ACC112 (cell line): ENCODE results near the gene TCFL5.
A peak's percentile ranks its signal among the peaks of the same experiment; 100 is the strongest.

Experiments used
- H2AFZ ChIP-seq: fragments of 200-600 bp; sonication (generic); one replicate; pipeline ENCODE4 v1.6.0; 2017; ENCODE audit warnings: antibody characterized with exemption, low read length; ENCODE audit not compliant: unreplicated experiment
- H3K27ac ChIP-seq: fragments of 200-600 bp; sonication (generic); 2 replicates; pipeline ENCODE4 v1.5.1; 2014; ENCODE audit warnings: low read depth, mild to moderate bottlenecking, antibody characterized with exemption, low read length, moderate library complexity
- H3K27me3 ChIP-seq: fragments of 200-600 bp; sonication (generic); 2 replicates; pipeline ENCODE4 v1.6.1; 2014; ENCODE audit warnings: mild to moderate bottlenecking, antibody characterized with exemption, low read length, moderate library complexity, mixed read lengths; ENCODE audit not compliant: insufficient read depth
- H3K36me3 ChIP-seq: fragments of 200-600 bp; sonication (generic); 2 replicates; pipeline ENCODE4 v1.6.1; 2016; ENCODE audit warnings: mild to moderate bottlenecking, antibody characterized with exemption, low read length, moderate library complexity, mixed read lengths; ENCODE audit not compliant: insufficient read depth
- H3K4me1 ChIP-seq: fragments of 200-600 bp; sonication (generic); one replicate; pipeline ENCODE4 v1.6.1; 2016; ENCODE audit warnings: low read length, mixed read lengths; ENCODE audit not compliant: insufficient read depth, unreplicated experiment, control insufficient read depth
- H3K4me3 ChIP-seq: fragments of 200-600 bp; sonication (generic); 2 replicates; pipeline ENCODE4 v1.5.1; 2014; ENCODE audit warnings: mild to moderate bottlenecking, low read depth, low read length
- H3K79me2 ChIP-seq: fragments of 200-600 bp; sonication (generic); one replicate; pipeline ENCODE4 v1.6.0; 2016; ENCODE audit warnings: low read length; ENCODE audit not compliant: control insufficient read depth, unreplicated experiment, insufficient read depth

The TCFL5 gene

GRCh38 chr20:62797671-62798532, 63.7 kb downstream of the TCFL5 start:
- Histone ChIP-seq H3K4me3 (peak overlapping the region; percentile 82), H3K27ac (no peak overlapping the region), H3K4me1 (peaks cover 2% of the 10 kb centered on the region), H3K27me3 (no peaks in the 10 kb centered on the region), H2AFZ (no peak overlapping the region), H3K79me2 (peaks cover 4% of the 10 kb centered on the region), H3K36me3 (0 out of 2 replicates have a peak, but pooled peaks cover 11% of the 10 kb centered on the region)

- Histone ChIP-seq H3K27me3 (no peaks in the 10 kb centered on the region), H3K79me2 (peaks cover 4% of the 10 kb centered on the region), H3K27ac (no peak overlapping the region), H2AFZ (no peak overlapping the region), H3K4me3 (peak overlapping the region; percentile 82), H3K4me1 (peaks cover 2% of the 10 kb centered on the region), H3K36me3 (0 out of 2 replicates have a peak, but pooled peaks cover 11% of the 10 kb centered on the region)
Measured at GRCh38 chr20:62796699-62797491, 64.7 kb downstream of the TCFL5 start.

- H3K4me1 ChIP-seq, result peaks cover 5% of the 10 kb centered on the region
- H3K27ac ChIP-seq, result peak overlapping the region; percentile 57
- no peaks in the 10 kb centered on the region for H3K27me3 ChIP-seq
- 0 out of 2 replicates have a peak, but pooled peaks cover 11% of the 10 kb centered on the region for H3K36me3 ChIP-seq
- H2AFZ ChIP-seq, result peak overlapping the region; percentile 75
- peak overlapping the region; percentile 82 for H3K4me3 ChIP-seq
- peaks cover 4% of the 10 kb centered on the region for H3K79me2 ChIP-seq
Measured at GRCh38 chr20:62795023-62795761, 66.4 kb downstream of the TCFL5 start.

GRCh38 chr20:62794007-62794724, 67.5 kb downstream of the TCFL5 start:
- H3K4me1 ChIP-seq, result peaks cover 5% of the 10 kb centered on the region
- H3K36me3 ChIP-seq, result 0 out of 2 replicates have a peak, but pooled peaks cover 8% of the 10 kb centered on the region
- peak overlapping the region; percentile 57; the same call in 1 of the 2 replicates for H3K27ac ChIP-seq
- peak overlapping the region; percentile 78 for H2AFZ ChIP-seq
- no peaks in the 10 kb centered on the region for H3K27me3 ChIP-seq
- peak overlapping the region; percentile 82 for H3K4me3 ChIP-seq
- H3K79me2 ChIP-seq, result peaks cover 4% of the 10 kb centered on the region

- no peak overlapping the region for H3K27ac ChIP-seq
- 0 out of 2 replicates have a peak, but pooled peaks cover 3% of the 10 kb centered on the region for H3K36me3 ChIP-seq
- peaks cover 4% of the 10 kb centered on the region for H3K79me2 ChIP-seq
- peaks cover 5% of the 10 kb centered on the region for H3K4me1 ChIP-seq
- H3K4me3 ChIP-seq, result peak overlapping the region; percentile 61
- peak overlapping the region; percentile 64 for H2AFZ ChIP-seq
- no peaks in the 10 kb centered on the region for H3K27me3 ChIP-seq
Measured at GRCh38 chr20:62793757-62794006, 67.9 kb downstream of the TCFL5 start.

GRCh38 chr20:62792940-62793756, 68.5 kb downstream of the TCFL5 start:
- no peak overlapping the region for H2AFZ ChIP-seq

GRCh38 chr20:62792182-62792939, 69.3 kb downstream of the TCFL5 start:
- Histone ChIP-seq H2AFZ (no peak overlapping the region), H3K79me2 (peaks cover 4% of the 10 kb centered on the region), H3K36me3 (no peaks in the 10 kb centered on the region), H3K27ac (no peak overlapping the region), H3K27me3 (no peaks in the 10 kb centered on the region), H3K4me1 (peaks cover 3% of the 10 kb centered on the region), H3K4me3 (no peak overlapping the region)

More at GRCh38 chr20:62792940-62793756, 68.5 kb downstream of the TCFL5 start:
- Histone ChIP-seq H3K4me1 (peaks cover 5% of the 10 kb centered on the region), H3K79me2 (peaks cover 4% of the 10 kb centered on the region), H3K27ac (no peak overlapping the region), H3K27me3 (no peaks in the 10 kb centered on the region), H3K36me3 (no peaks in the 10 kb centered on the region), H3K4me3 (no peak overlapping the region)

- H3K27me3 ChIP-seq, result no peaks in the 10 kb centered on the region
- H3K36me3 ChIP-seq, result no peaks in the 10 kb centered on the region
- no peak overlapping the region for H3K4me3 ChIP-seq
- no peak overlapping the region for H3K27ac ChIP-seq
- H3K79me2 ChIP-seq, result no peaks in the 10 kb centered on the region
- H2AFZ ChIP-seq, result no peak overlapping the region
- H3K4me1 ChIP-seq, result peaks cover 3% of the 10 kb centered on the region
Measured at GRCh38 chr20:62791301-62792181, 70.1 kb downstream of the TCFL5 start.
